ENCODE measurements around the gene PIGQ.
A peak's percentile ranks its signal among the peaks of the same experiment; 100 is the strongest.

The PIGQ gene

GRCh38 chr16:582614-583331 is 13.0 kb downstream of the PIGQ start:
- Histone ChIP-seq H3K27ac (ENCODE audit: low read depth, low read length, severe bottlenecking) (no peak overlapping the region), H3K9me3 (ENCODE audit: control insufficient read depth, low read length) (no peaks in the 10 kb centered on the region), H3K36me3 (ENCODE audit: control insufficient read depth, insufficient read depth, low read length) (peaks cover 7% of the 10 kb centered on the region), H3K4me3 (ENCODE audit: extremely low read depth, insufficient read depth, low read length, poor library complexity, severe bottlenecking) (no peak overlapping the region), H3K4me1 (ENCODE audit: control insufficient read depth, insufficient read depth, low read length, poor library complexity, severe bottlenecking) (peaks cover 2% of the 10 kb centered on the region)
- WGBS, 2 experiments (ENCODE audit: insufficient coverage in 2 of 2) = 86 to 90% methylated on average over 14 to 21 of the region's 21 CpGs

- H3K9me3 ChIP-seq (ENCODE audit: control insufficient read depth, low read length) = no peaks in the 10 kb centered on the region
- no peak overlapping the region for H3K4me3 ChIP-seq (ENCODE audit: extremely low read depth, insufficient read depth, low read length, poor library complexity, severe bottlenecking)
- 32 to 33% methylated on average over 15 to 16 of the region's 16 CpGs for WGBS, 2 experiments (ENCODE audit: insufficient coverage in 2 of 2)
- H3K36me3 ChIP-seq (ENCODE audit: control insufficient read depth, insufficient read depth, low read length) = peaks cover 7% of the 10 kb centered on the region
- H3K27ac ChIP-seq (ENCODE audit: low read depth, low read length, severe bottlenecking) = no peak overlapping the region
- H3K4me1 ChIP-seq (ENCODE audit: control insufficient read depth, insufficient read depth, low read length, poor library complexity, severe bottlenecking) = peaks cover 8% of the 10 kb centered on the region
Observed at GRCh38 chr16:583470-583814, 13.7 kb downstream of the PIGQ start.

GRCh38 chr16:583815-584591 is 14.2 kb downstream of the PIGQ start:
- WGBS, 2 experiments (ENCODE audit: insufficient coverage in 2 of 2) = 67 to 69% methylated on average over 22 to 27 of the region's 38 CpGs
- Histone ChIP-seq H3K4me1 (ENCODE audit: control insufficient read depth, insufficient read depth, low read length, poor library complexity, severe bottlenecking) (peaks cover 8% of the 10 kb centered on the region), H3K36me3 (ENCODE audit: control insufficient read depth, insufficient read depth, low read length) (peaks cover 7% of the 10 kb centered on the region), H3K27ac (ENCODE audit: low read depth, low read length, severe bottlenecking) (no peak overlapping the region), H3K9me3 (ENCODE audit: control insufficient read depth, low read length) (no peaks in the 10 kb centered on the region), H3K4me3 (ENCODE audit: extremely low read depth, insufficient read depth, low read length, poor library complexity, severe bottlenecking) (no peak overlapping the region)

GRCh38 chr16:585351-585750 is 15.6 kb downstream of the PIGQ start:
- peaks cover 8% of the 10 kb centered on the region for H3K4me1 ChIP-seq (ENCODE audit: control insufficient read depth, insufficient read depth, low read length, poor library complexity, severe bottlenecking)
- 48 to 49% methylated on average over 9 to 10 of the region's 10 CpGs for WGBS, 2 experiments (ENCODE audit: insufficient coverage in 2 of 2)
- H3K27ac ChIP-seq (ENCODE audit: low read depth, low read length, severe bottlenecking) = no peak overlapping the region
- H3K4me3 ChIP-seq (ENCODE audit: extremely low read depth, insufficient read depth, low read length, poor library complexity, severe bottlenecking) = no peak overlapping the region
- no peaks in the 10 kb centered on the region for H3K9me3 ChIP-seq (ENCODE audit: control insufficient read depth, low read length)
- H3K36me3 ChIP-seq (ENCODE audit: control insufficient read depth, insufficient read depth, low read length) = peaks cover 3% of the 10 kb centered on the region

GRCh38 chr16:586047-586644 is 16.4 kb downstream of the PIGQ start:
- no peaks in the 10 kb centered on the region for H3K36me3 ChIP-seq (ENCODE audit: control insufficient read depth, insufficient read depth, low read length)
- no peak overlapping the region for H3K4me3 ChIP-seq (ENCODE audit: extremely low read depth, insufficient read depth, low read length, poor library complexity, severe bottlenecking)
- H3K27ac ChIP-seq (ENCODE audit: low read depth, low read length, severe bottlenecking) = no peak overlapping the region
- H3K9me3 ChIP-seq (ENCODE audit: control insufficient read depth, low read length) = no peaks in the 10 kb centered on the region
- 73% methylated on average over 15 to 16 of the region's 16 CpGs for WGBS, 2 experiments (ENCODE audit: insufficient coverage in 2 of 2)
- peaks cover 10% of the 10 kb centered on the region for H3K4me1 ChIP-seq (ENCODE audit: control insufficient read depth, insufficient read depth, low read length, poor library complexity, severe bottlenecking)

GRCh38 chr16:586645-587590 is 17.1 kb downstream of the PIGQ start:
- Histone ChIP-seq H3K4me3 (ENCODE audit: extremely low read depth, insufficient read depth, low read length, poor library complexity, severe bottlenecking) (no peak overlapping the region), H3K27ac (ENCODE audit: low read depth, low read length, severe bottlenecking) (no peak overlapping the region), H3K9me3 (ENCODE audit: control insufficient read depth, low read length) (no peaks in the 10 kb centered on the region), H3K36me3 (ENCODE audit: control insufficient read depth, insufficient read depth, low read length) (no peaks in the 10 kb centered on the region), H3K4me1 (ENCODE audit: control insufficient read depth, insufficient read depth, low read length, poor library complexity, severe bottlenecking) (peaks cover 11% of the 10 kb centered on the region)
- 90 to 96% methylated on average over 10 to 14 of the region's 14 CpGs for WGBS, 2 experiments (ENCODE audit: insufficient coverage in 2 of 2)

- WGBS, 2 experiments (ENCODE audit: insufficient coverage in 2 of 2) = 0 to 2% methylated on average over 21 of the region's 21 CpGs
- H3K4me3 ChIP-seq (ENCODE audit: extremely low read depth, insufficient read depth, low read length, poor library complexity, severe bottlenecking) = peak overlapping the region; percentile 59
- no peaks in the 10 kb centered on the region for H3K9me3 ChIP-seq (ENCODE audit: control insufficient read depth, low read length)
- H3K27ac ChIP-seq (ENCODE audit: low read depth, low read length, severe bottlenecking) = peak overlapping the region; percentile 96
- peaks cover 11% of the 10 kb centered on the region for H3K4me1 ChIP-seq (ENCODE audit: control insufficient read depth, insufficient read depth, low read length, poor library complexity, severe bottlenecking)
- H3K36me3 ChIP-seq (ENCODE audit: control insufficient read depth, insufficient read depth, low read length) = peaks cover 2% of the 10 kb centered on the region
Observed at GRCh38 chr16:588639-588888, 18.8 kb downstream of the PIGQ start.

GRCh38 chr16:588889-589657 is 19.3 kb downstream of the PIGQ start:
- WGBS, 2 experiments (ENCODE audit: insufficient coverage in 2 of 2) = 1% methylated on average over 104 to 106 of the region's 107 CpGs
- H3K4me3 ChIP-seq (ENCODE audit: extremely low read depth, insufficient read depth, low read length, poor library complexity, severe bottlenecking) = peak overlapping the region; percentile 59

GRCh38 chr16:589658-590187 is 20.0 kb downstream of the PIGQ start, which contains the start of gene RAB40C:
RAB40C (plus strand) TSS chr16:590066; CDS start chr16:590292, 226 bp downstream.
- peak within 1 kb of the TSS; percentile 78 for H3K4me3 ChIP-seq (ENCODE audit: extremely low read depth, insufficient read depth, low read length, poor library complexity, severe bottlenecking)
- WGBS, 2 experiments (ENCODE audit: insufficient coverage in 2 of 2) = 0 to 1% methylated on average over 32 to 52 of the region's 67 CpGs
- peaks cover 5% of the 10 kb centered on the region for H3K36me3 ChIP-seq (ENCODE audit: control insufficient read depth, insufficient read depth, low read length)
- peak within 1 kb of the TSS; percentile 96 for H3K27ac ChIP-seq (ENCODE audit: low read depth, low read length, severe bottlenecking)
- no peaks in the 10 kb centered on the region for H3K9me3 ChIP-seq (ENCODE audit: control insufficient read depth, low read length)
- H3K4me1 ChIP-seq (ENCODE audit: control insufficient read depth, insufficient read depth, low read length, poor library complexity, severe bottlenecking) = peaks cover 11% of the 10 kb centered on the region

More at GRCh38 chr16:588889-589657, 19.3 kb downstream of the PIGQ start:
- Histone ChIP-seq H3K27ac (ENCODE audit: low read depth, low read length, severe bottlenecking) (peak overlapping the region; percentile 96), H3K36me3 (ENCODE audit: control insufficient read depth, insufficient read depth, low read length) (peaks cover 5% of the 10 kb centered on the region), H3K4me1 (ENCODE audit: control insufficient read depth, insufficient read depth, low read length, poor library complexity, severe bottlenecking) (peaks cover 11% of the 10 kb centered on the region), H3K9me3 (ENCODE audit: control insufficient read depth, low read length) (no peaks in the 10 kb centered on the region)

Measured in mesodermal cell (in vitro differentiated cells).